ENCODE measurements around the gene NOP14. TPM values are rescaled to one million over a fixed set of nuclear protein-coding genes. Genes with fewer than 3 reads are reported as not detected.
"Not testable (repeated sequence)": the region's sequence is repeated elsewhere in the genome, so short reads cannot be mapped to it uniquely, and the experiment has no call there.

The NOP14 gene
- total and polyA plus RNA-seq, 5 donors, result 12.0 to 19.2 (median 17.8) TPM

GRCh38 chr4:2941138-2942036 is 21.8 kb downstream of the NOP14 start:
- DNase-seq, result peak in 2 of 3 donors; percentile 14 to 55
- no peak overlapping the region for H3K27ac ChIP-seq (ENCODE audit: low read length)
- WGBS, result 91% methylated on average over 24 of the region's 24 CpGs
- H3K27me3 ChIP-seq (ENCODE audit: control insufficient read depth, insufficient read depth), result no peaks in the 10 kb centered on the region
- no peak overlapping the region for H3K4me3 ChIP-seq (ENCODE audit: low read length)
- intact Hi-C loops (cut with DNase I), result no loop called here
- no peak for ATAC-seq
- no peaks in the 10 kb centered on the region for H3K4me1 ChIP-seq (ENCODE audit: control insufficient read depth, insufficient read depth, low read length)
- H3K9me3 ChIP-seq (ENCODE audit: control insufficient read depth, low read length), result no peaks in the 10 kb centered on the region

DNA sequence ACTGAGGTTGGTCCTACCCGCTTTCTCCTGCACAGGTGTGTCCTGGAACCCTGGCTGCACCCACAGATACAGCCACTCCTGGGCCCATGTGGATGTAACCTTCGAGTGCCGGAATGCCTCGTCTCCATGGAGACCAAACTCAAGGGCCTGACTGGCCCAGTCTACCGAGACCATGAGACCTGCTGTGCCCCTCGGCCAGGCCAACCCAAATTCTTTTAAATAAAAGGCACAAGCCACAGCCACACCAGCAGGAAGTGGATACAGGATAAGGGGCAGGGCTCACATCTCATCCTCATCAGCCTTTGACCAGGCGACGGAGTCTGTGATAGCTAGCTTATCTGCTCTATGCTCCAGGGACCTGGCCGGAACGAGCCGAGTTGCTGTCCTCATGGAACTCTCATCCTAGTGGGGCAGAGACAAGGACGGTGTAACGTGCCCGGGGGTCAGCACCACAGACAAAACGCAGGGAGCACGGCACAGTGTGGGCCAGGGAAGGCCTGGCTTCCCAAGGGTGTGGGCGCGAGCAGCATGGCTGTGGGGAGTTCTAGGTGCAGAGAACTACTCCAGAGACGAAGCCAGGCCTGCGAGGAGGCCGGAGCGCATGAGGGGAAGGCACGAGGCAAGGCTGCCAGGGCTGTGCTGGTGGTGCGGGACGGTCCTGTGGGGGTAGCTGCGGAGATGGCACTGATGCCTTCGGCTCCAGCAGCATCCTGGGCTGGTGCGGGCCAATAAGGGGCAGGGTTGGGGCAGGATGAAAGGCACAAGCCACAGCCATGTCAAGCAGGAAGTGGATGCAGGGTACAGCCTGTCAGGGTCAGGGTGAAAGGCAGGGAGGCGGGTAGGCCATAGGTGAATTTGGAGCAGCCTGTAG is 22.7 kb downstream of the NOP14 start:
- Histone ChIP-seq H3K27me3 (ENCODE audit: control insufficient read depth, insufficient read depth) (no peaks in the 10 kb centered on the region), H3K9me3 (ENCODE audit: control insufficient read depth, low read length) (no peaks in the 10 kb centered on the region), H3K27ac (ENCODE audit: low read length) (no peak overlapping the region), H3K4me1 (ENCODE audit: control insufficient read depth, insufficient read depth, low read length) (peaks cover under 1% of the 10 kb centered on the region), H3K4me3 (ENCODE audit: low read length) (no peak overlapping the region)
- 83% methylated on average over 29 of the region's 29 CpGs for WGBS
- DNase-seq, result peak in 2 of 3 donors; percentile 13 to 43
- intact Hi-C loops (cut with DNase I), result no loop called here
- ATAC-seq, result no peak

GRCh38 chr4:2939383-2940243 is 23.6 kb downstream of the NOP14 start:
- no peak overlapping the region for H3K27ac ChIP-seq (ENCODE audit: low read length)
- no peaks in the 10 kb centered on the region for H3K27me3 ChIP-seq (ENCODE audit: control insufficient read depth, insufficient read depth)
- WGBS, result 89% methylated on average over 30 of the region's 30 CpGs
- H3K4me1 ChIP-seq (ENCODE audit: control insufficient read depth, insufficient read depth, low read length), result peaks cover 3% of the 10 kb centered on the region
- no peaks in the 10 kb centered on the region for H3K9me3 ChIP-seq (ENCODE audit: control insufficient read depth, low read length)
- peak in 2 of 3 donors; percentile 3 to 49 for DNase-seq
- intact Hi-C loops (cut with DNase I), result loop anchor here in 3 of 4 donors (10.0 kb wide), 1 partner anchor 175 kb away; no protein-coding TSS in a partner anchor
- no peak for ATAC-seq
- H3K4me3 ChIP-seq (ENCODE audit: low read length), result no peak overlapping the region

GRCh38 chr4:2938906-2939305 is 24.3 kb downstream of the NOP14 start:
- Histone ChIP-seq H3K4me1 (ENCODE audit: control insufficient read depth, insufficient read depth, low read length) (peaks cover 3% of the 10 kb centered on the region), H3K4me3 (ENCODE audit: low read length) (no peak overlapping the region), H3K27me3 (ENCODE audit: control insufficient read depth, insufficient read depth) (no peaks in the 10 kb centered on the region), H3K9me3 (ENCODE audit: control insufficient read depth, low read length) (no peaks in the 10 kb centered on the region), H3K27ac (ENCODE audit: low read length) (no peak overlapping the region)
- intact Hi-C loops (cut with DNase I), result loop anchor here in 3 of 4 donors (10.0 kb wide), 1 partner anchor 174 kb away; no protein-coding TSS in a partner anchor
- WGBS, result 87% methylated on average over 14 of the region's 14 CpGs
- peak in 1 of 3 donors; percentile 14 for DNase-seq
- no peak for ATAC-seq

DNA sequence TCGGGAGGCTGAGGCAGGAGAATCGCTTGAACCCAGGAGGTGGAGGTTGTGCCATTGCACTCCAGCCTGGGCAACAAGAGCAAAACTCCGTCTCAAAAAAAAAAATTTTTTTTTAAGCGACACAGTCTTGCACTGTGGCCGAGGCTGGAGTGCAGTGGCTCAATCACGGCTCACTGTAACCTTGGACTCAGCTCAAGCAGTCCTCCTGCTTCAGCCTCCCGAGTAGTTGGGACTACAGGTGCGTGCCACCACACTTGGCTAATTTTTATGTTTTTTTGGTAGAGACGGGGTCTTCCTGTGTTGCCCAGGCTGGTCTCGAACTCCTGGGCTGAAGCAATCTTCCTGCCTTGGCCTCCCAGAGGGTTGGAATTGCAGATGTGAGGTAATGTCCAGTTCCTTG is 24.8 kb downstream of the NOP14 start:
- intact Hi-C loops (cut with DNase I), result loop anchor here in 3 of 4 donors (10.0 kb wide), 1 partner anchor 174 kb away; no protein-coding TSS in a partner anchor
- H3K27ac ChIP-seq (ENCODE audit: low read length); H3K27me3 ChIP-seq (ENCODE audit: control insufficient read depth, insufficient read depth); ATAC-seq; H3K9me3 ChIP-seq (ENCODE audit: control insufficient read depth, low read length); H3K4me3 ChIP-seq (ENCODE audit: low read length); H3K4me1 ChIP-seq (ENCODE audit: control insufficient read depth, insufficient read depth, low read length): not testable (repeated sequence)
- peak in 1 of 3 donors; percentile 25 for DNase-seq
- 93% methylated on average over 10 of the region's 10 CpGs for WGBS

GRCh38 chr4:2937986-2938385 is 25.2 kb downstream of the NOP14 start:
- Histone ChIP-seq H3K27ac (ENCODE audit: low read length) (no peak overlapping the region), H3K9me3 (ENCODE audit: control insufficient read depth, low read length) (no peaks in the 10 kb centered on the region), H3K4me3 (ENCODE audit: low read length) (no peak overlapping the region), H3K27me3 (ENCODE audit: control insufficient read depth, insufficient read depth) (no peaks in the 10 kb centered on the region), H3K4me1 (ENCODE audit: control insufficient read depth, insufficient read depth, low read length) (peaks cover 7% of the 10 kb centered on the region)
- DNase-seq (peak in 1 of 3 donors; percentile 12), ATAC-seq (no peak)
- WGBS, result 77% methylated on average over 12 of the region's 12 CpGs
- intact Hi-C loops (cut with DNase I), result loop anchor here in 3 of 4 donors (10.0 kb wide), 1 partner anchor 173 kb away; no protein-coding TSS in a partner anchor

- WGBS, result 71% methylated on average over 23 of the region's 23 CpGs
- no peak for ATAC-seq
- Histone ChIP-seq H3K9me3 (ENCODE audit: control insufficient read depth, low read length) (no peaks in the 10 kb centered on the region), H3K27me3 (ENCODE audit: control insufficient read depth, insufficient read depth) (no peaks in the 10 kb centered on the region), H3K27ac (ENCODE audit: low read length) (no peak overlapping the region), H3K4me3 (ENCODE audit: low read length) (no peak overlapping the region), H3K4me1 (ENCODE audit: control insufficient read depth, insufficient read depth, low read length) (peaks cover 7% of the 10 kb centered on the region)
- DNase-seq, result peak in 1 of 3 donors; percentile 63
- intact Hi-C loops (cut with DNase I), result loop anchor here in 3 of 4 donors (10.0 kb wide), 1 partner anchor 173 kb away; no protein-coding TSS in a partner anchor
Measured at GRCh38 chr4:2937146-2937857, 25.9 kb downstream of the NOP14 start.

DNA sequence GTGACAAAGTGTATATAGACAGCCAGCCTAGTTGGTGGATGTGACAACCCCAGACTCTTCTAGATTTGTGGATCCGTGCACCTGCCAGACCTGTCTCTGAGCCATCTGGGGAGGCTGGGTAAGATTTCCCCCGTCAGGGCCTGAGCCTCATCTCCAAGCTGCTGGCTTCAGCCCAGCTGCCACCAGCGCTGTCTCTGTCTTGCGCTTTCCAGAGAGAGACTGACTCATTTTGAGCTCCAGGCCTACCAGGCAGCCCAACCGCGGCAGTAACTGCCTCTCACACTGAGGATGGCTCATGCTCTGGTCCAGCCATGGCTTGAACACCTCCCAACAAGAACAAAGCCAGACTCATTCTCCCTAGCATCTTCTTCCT is 26.4 kb downstream of the NOP14 start:
- peaks cover 7% of the 10 kb centered on the region for H3K4me1 ChIP-seq (ENCODE audit: control insufficient read depth, insufficient read depth, low read length)
- DNase-seq (peak in 1 of 3 donors; percentile 59), ATAC-seq (no peak)
- H3K27me3 ChIP-seq (ENCODE audit: control insufficient read depth, insufficient read depth), result no peaks in the 10 kb centered on the region
- no peak overlapping the region for H3K27ac ChIP-seq (ENCODE audit: low read length)
- intact Hi-C loops (cut with DNase I), result loop anchor here in 3 of 4 donors (10.0 kb wide), 1 partner anchor 172 kb away; no protein-coding TSS in a partner anchor
- 79% methylated on average over 6 of the region's 6 CpGs for WGBS
- no peak overlapping the region for H3K4me3 ChIP-seq (ENCODE audit: low read length)
- H3K9me3 ChIP-seq (ENCODE audit: control insufficient read depth, low read length), result no peaks in the 10 kb centered on the region

DNA sequence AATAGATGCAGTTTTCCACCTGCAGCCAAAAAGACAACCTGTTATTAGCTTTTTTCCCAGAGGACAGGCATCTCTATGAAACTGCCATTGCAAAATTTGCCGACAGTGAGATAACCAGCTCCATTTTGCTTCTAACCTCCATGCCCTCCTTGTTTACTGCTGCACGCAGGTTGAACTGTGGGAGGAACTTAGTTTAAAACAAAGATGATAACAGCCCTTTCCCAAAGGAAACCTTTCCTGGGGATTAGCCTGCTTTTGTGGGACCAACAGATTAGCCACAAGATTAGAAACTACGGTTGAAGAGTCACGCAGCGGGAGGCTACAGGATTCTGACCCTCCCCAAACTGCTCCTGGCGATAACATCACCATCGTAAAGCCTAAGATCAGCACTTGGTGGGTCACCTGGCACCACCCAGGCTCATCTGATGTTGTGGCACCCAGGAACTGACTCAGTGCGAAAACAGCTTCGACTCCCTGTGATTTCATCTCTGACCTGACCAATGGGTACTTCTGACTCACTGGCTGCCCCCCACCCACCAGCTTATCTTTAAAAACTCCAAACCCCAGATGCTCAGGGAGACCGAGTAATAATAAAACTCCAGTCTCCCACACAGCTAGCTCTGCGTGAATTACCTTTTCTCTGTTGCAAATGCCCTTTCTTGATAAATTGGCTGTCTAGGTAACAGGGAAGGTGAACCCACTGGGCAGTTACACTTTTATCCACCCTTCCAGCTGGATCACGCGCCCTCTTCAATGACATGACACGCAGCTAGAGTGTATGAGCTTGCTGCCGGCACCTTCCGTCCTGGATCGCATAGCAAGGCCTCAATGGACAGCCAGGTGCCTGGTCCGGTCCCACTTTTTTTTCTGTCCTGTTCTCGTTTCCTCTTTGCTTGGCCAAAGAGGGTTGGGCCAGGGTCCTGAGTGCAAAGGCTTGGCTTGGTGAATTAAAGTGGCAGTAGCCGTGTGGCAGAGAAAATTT is 27.2 kb downstream of the NOP14 start:
- DNase-seq, result peak in 1 of 3 donors; percentile 50
- 78% methylated on average over 20 of the region's 20 CpGs for WGBS
- Histone ChIP-seq H3K27me3 (ENCODE audit: control insufficient read depth, insufficient read depth) (no peaks in the 10 kb centered on the region), H3K4me3 (ENCODE audit: low read length) (peak overlapping the region; percentile 81), H3K27ac (ENCODE audit: low read length) (no peak overlapping the region), H3K9me3 (ENCODE audit: control insufficient read depth, low read length) (no peaks in the 10 kb centered on the region), H3K4me1 (ENCODE audit: control insufficient read depth, insufficient read depth, low read length) (peaks cover 7% of the 10 kb centered on the region)
- ATAC-seq, result no peak
- intact Hi-C loops (cut with DNase I), result loop anchor here in 3 of 4 donors (10.0 kb wide), 1 partner anchor 171 kb away; no protein-coding TSS in a partner anchor
